ENCODE measurements around the gene TRIM38.

The TRIM38 gene

DNA sequence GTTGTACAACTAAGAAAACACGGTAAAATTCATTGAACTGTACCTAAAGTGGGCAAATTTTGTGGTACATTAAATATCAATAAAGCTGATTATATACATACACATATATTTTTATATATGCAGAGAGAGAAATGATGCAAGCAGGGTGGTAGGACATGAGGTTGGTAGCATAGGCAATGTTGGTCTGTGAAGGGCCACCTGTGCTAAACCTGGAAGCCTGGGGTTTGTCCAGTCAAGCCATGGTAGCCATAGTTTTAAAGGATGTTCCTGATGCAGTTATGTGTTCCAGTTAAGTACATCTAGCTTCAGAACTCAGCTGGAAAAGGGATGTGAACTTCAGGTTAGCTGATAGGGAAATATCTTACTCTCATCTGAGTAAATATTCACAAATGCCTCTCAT lies 60.1 kb downstream of the TRIM38 start:
- Histone ChIP-seq H3K4me1 (ENCODE audit: insufficient read depth, low read length, severe bottlenecking) (peaks cover 42% of the 10 kb centered on the region), H3K36me3 (ENCODE audit: insufficient read depth, low read length) (no peaks in the 10 kb centered on the region), H3K27me3 (ENCODE audit: insufficient read depth, low read length) (no peaks in the 10 kb centered on the region), H3K27ac (ENCODE audit: low read depth, low read length, poor library complexity, severe bottlenecking) (peak overlapping the region; percentile 100), H3F3A (ENCODE audit: insufficient read depth, low read length) (peaks cover 16% of the 10 kb centered on the region), H3K9ac (ENCODE audit: low read length) (peak overlapping the region; percentile 92), H3K9me3 (ENCODE audit: low read length) (peaks cover 13% of the 10 kb centered on the region; the same call in 1 of the 2 replicates), H3K79me2 (ENCODE audit: insufficient read depth, low read length) (no peaks in the 10 kb centered on the region), H3K4me2 (ENCODE audit: low read length) (peak overlapping the region; percentile 80), H3K4me3 (ENCODE audit: low read depth, low read length, poor library complexity, severe bottlenecking) (peak overlapping the region; percentile 66), H2AFZ (ENCODE audit: low read length) (no peak overlapping the region), H4K20me1 (ENCODE audit: insufficient read depth, low read length) (no peaks in the 10 kb centered on the region), H3K9me2 (ENCODE audit: low read depth, low read length) (no peaks in the 10 kb centered on the region)
- no peak for TF ChIP-seq EZH2 (IDR thresholded peaks at IDR 0.05; ENCODE audit: borderline replicate concordance, low read length)
- TF ChIP-seq CTCF (IDR thresholded peaks at IDR 0.05; ENCODE audit: low read length) = no peak

DNA sequence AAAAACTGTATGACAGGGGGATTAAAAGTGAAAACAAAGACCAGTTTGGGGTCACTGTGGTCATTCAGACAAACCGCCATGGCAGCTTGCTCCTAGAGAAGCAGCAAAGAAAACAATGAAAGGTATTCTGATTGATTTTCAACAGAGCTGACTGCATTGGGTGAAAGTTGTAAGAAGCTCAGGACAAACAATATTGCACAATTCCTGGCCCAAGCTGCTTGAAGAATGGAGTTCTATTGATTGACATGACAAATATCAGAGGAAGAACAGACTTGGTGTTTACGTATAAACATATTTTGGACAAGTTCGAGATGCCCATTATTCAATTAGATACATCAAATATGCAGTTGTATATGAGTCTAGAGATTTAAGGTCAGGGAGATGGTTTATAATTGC lies 62.0 kb downstream of the TRIM38 start:
- no peak overlapping the region for H2AFZ ChIP-seq (ENCODE audit: low read length)
- H3K27ac ChIP-seq (ENCODE audit: low read depth, low read length, poor library complexity, severe bottlenecking) = peak overlapping the region; percentile 100
- H3K4me3 ChIP-seq (ENCODE audit: low read depth, low read length, poor library complexity, severe bottlenecking) = no peak overlapping the region
- no peaks in the 10 kb centered on the region for H3K9me2 ChIP-seq (ENCODE audit: low read depth, low read length)
- peaks cover 31% of the 10 kb centered on the region for H3F3A ChIP-seq (ENCODE audit: insufficient read depth, low read length)
- H3K9ac ChIP-seq (ENCODE audit: low read length) = no peak overlapping the region
- TF ChIP-seq EZH2 (IDR thresholded peaks at IDR 0.05; ENCODE audit: borderline replicate concordance, low read length) (no peak), CTCF (IDR thresholded peaks at IDR 0.05; ENCODE audit: low read length) (no peak)
- H4K20me1 ChIP-seq (ENCODE audit: insufficient read depth, low read length) = no peaks in the 10 kb centered on the region
- H3K27me3 ChIP-seq (ENCODE audit: insufficient read depth, low read length) = no peaks in the 10 kb centered on the region
- no peaks in the 10 kb centered on the region for H3K79me2 ChIP-seq (ENCODE audit: insufficient read depth, low read length)
- H3K9me3 ChIP-seq (ENCODE audit: low read length) = peaks cover 1% of the 10 kb centered on the region; the same call in 1 of the 2 replicates
- H3K36me3 ChIP-seq (ENCODE audit: insufficient read depth, low read length) = no peaks in the 10 kb centered on the region
- H3K4me2 ChIP-seq (ENCODE audit: low read length) = no peak overlapping the region
- peaks cover 58% of the 10 kb centered on the region for H3K4me1 ChIP-seq (ENCODE audit: insufficient read depth, low read length, severe bottlenecking)

- Histone ChIP-seq H2AFZ (ENCODE audit: low read length) (no peak overlapping the region), H3K27me3 (ENCODE audit: insufficient read depth, low read length) (no peaks in the 10 kb centered on the region), H3K9me2 (ENCODE audit: low read depth, low read length) (no peaks in the 10 kb centered on the region), H3K9me3 (ENCODE audit: low read length) (no peaks in the 10 kb centered on the region), H3K4me1 (ENCODE audit: insufficient read depth, low read length, severe bottlenecking) (peaks cover 64% of the 10 kb centered on the region), H3K27ac (ENCODE audit: low read depth, low read length, poor library complexity, severe bottlenecking) (peak overlapping the region; percentile 100), H3K36me3 (ENCODE audit: insufficient read depth, low read length) (no peaks in the 10 kb centered on the region), H3K4me3 (ENCODE audit: low read depth, low read length, poor library complexity, severe bottlenecking) (peak overlapping the region; percentile 69), H3K79me2 (ENCODE audit: insufficient read depth, low read length) (no peaks in the 10 kb centered on the region), H3K9ac (ENCODE audit: low read length) (peak overlapping the region; percentile 78), H3K4me2 (ENCODE audit: low read length) (peak overlapping the region; percentile 83), H3F3A (ENCODE audit: insufficient read depth, low read length) (peaks cover 37% of the 10 kb centered on the region), H4K20me1 (ENCODE audit: insufficient read depth, low read length) (no peaks in the 10 kb centered on the region)
- no peak for TF ChIP-seq CTCF (IDR thresholded peaks at IDR 0.05; ENCODE audit: low read length)
- TF ChIP-seq EZH2 (IDR thresholded peaks at IDR 0.05; ENCODE audit: borderline replicate concordance, low read length) = no peak
Measured at GRCh38 chr6:26025047-26025893, 62.7 kb downstream of the TRIM38 start.
